H7 (cell line): ENCODE results near the gene SLC37A4. TPM values are rescaled to one million over a fixed set of nuclear protein-coding genes. Genes with fewer than 3 reads are reported as not detected.
"Not testable (repeated sequence)": the region's sequence is repeated elsewhere in the genome, so short reads cannot be mapped to it uniquely, and the experiment has no call there.

Source experiments
- DNase-seq: peaks from one replicate; pipeline ENCODE4 v3.0.0; 2012
- H3K27me3 ChIP-seq: 2 replicates; pipeline ENCODE4 v1.6.0; 2011; ENCODE audit warnings: mild to moderate bottlenecking, low read length; ENCODE audit not compliant: control insufficient read depth, insufficient read depth
- H3K36me3 ChIP-seq: replicated peaks from 2 replicates; pipeline ENCODE4 v1.5.1; 2011; ENCODE audit warnings: low read length; ENCODE audit not compliant: control insufficient read depth, insufficient read depth
- H3K4me3 ChIP-seq: 2 replicates; pipeline ENCODE4 v1.5.1; 2011; ENCODE audit warnings: low read depth, mild to moderate bottlenecking, control low read depth, low read length, moderate library complexity; ENCODE audit not compliant: insufficient read depth
- total RNA-seq: library from RNA; depleted of rRNA; stranded (reverse); fragments of >200 nt; shearing (Covaris generic); gene quantifications from 2 replicates; pipeline ENCODE4 v1.2.3, GENCODE V29; 2014; rRNA removed

Gene SLC37A4
- total RNA-seq, 1 experiment from 2014 or later = 54.5 TPM

- peaks cover 3% of the 10 kb centered on the region for H3K27me3 ChIP-seq
- H3K4me3 ChIP-seq = no peak overlapping the region
- DNase-seq = no peak
- H3K36me3 ChIP-seq = no peaks in the 10 kb centered on the region
Observed at GRCh38 chr11:118984825-118985224, 45.9 kb downstream of the SLC37A4 start.

DNA sequence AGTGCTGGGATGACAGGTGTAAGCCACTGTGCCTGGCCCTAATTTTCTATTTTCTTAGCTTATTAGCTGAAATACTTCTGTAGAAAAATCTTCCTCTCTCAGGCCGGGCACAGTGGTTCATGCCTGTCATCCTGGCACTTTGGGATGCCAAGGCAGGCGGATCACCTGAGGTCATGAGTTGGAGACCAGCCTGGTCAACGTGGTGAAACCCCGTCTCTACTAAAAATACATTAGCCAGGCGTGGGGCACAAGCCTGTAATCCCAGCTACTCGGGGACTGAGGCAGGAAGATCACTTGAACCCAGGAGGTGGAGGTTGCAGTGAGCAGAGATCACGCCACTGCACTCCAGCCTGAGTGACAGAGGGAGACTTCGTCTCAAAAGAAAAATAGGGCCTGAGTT is 46.3 kb downstream of the SLC37A4 start:
- not testable (repeated sequence) for H3K36me3 ChIP-seq, H3K27me3 ChIP-seq, H3K4me3 ChIP-seq, DNase-seq

- Histone ChIP-seq H3K27me3 (peaks cover 3% of the 10 kb centered on the region), H3K4me3 (peak overlapping the region; percentile 13; the same call in 1 of the 2 replicates), H3K36me3 (no peaks in the 10 kb centered on the region)
- peak; percentile 80 for DNase-seq
Observed at GRCh38 chr11:118980191-118980881, 50.3 kb downstream of the SLC37A4 start.

- Histone ChIP-seq H3K27me3 (peaks cover 3% of the 10 kb centered on the region), H3K4me3 (no peak overlapping the region), H3K36me3 (no peaks in the 10 kb centered on the region)
- peak; percentile 87 for DNase-seq
Observed at GRCh38 chr11:118979434-118979833, 51.2 kb downstream of the SLC37A4 start.

DNA sequence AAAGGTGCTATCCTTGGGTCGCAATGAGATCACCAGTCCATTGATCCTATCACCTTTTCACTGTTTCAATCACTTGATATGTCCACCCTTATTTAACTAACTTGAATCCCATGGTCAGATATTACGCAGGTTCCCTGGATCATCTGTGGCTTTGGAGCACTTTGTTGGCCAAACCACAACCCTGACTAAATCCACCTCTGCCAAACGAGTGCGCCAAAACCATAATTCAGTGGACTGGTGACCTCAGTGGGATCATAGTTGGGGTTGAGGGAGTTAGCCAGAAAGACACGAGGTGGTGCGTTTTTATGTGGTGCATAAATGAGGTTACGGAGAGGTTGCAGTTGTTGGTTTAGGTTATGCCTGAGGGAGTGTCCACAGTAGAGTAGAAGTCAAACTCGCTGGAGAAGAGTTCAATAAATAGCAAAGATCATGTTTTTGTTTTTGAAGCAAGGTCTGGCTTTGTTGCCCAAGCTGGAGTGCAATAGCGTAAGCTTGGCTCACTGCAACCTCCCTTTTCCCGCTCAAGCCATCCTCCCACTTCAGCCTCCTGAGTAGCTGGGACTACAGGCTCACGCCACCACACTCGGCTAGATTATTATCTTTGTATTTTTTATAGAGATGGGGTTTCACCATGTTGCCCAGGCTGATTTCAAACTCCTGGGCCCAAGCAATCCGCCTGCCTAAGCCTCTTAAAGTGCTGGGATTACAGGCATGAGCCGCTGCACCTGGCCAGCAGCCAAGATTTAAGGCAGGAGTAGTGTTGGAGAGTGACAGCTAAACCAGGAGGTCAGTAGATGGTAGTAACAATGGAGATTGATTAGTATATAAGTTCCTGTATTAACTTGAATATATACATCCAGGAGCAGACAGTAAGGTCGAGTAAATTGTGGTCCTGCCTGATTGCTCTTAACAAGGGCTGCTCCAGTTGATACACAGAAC is 54.6 kb downstream of the SLC37A4 start:
- no peak for DNase-seq
- Histone ChIP-seq H3K27me3 (peaks cover 3% of the 10 kb centered on the region), H3K4me3 (no peak overlapping the region), H3K36me3 (no peaks in the 10 kb centered on the region)

Other genes with a start within 250 kb of the SLC37A4 start
- 72.1 and 118 TPM in 2 replicates for gene DDX6, start 239.7 kb downstream of the SLC37A4 start, total RNA-seq
- gene CXCR5, start 147.0 kb downstream of the SLC37A4 start, total RNA-seq = 0.04 TPM in 1 of 2 replicates, not detected in the other
- gene BCL9L, start 105.0 kb downstream of the SLC37A4 start, total RNA-seq = 15.8 and 18.5 TPM in 2 replicates
- gene UPK2, start 74.6 kb downstream of the SLC37A4 start, total RNA-seq = 0.21 TPM in 1 of 2 replicates, not detected in the other
- gene FOXR1, start 59.1 kb downstream of the SLC37A4 start, total RNA-seq = not detected in 2 replicates
- 15.7 and 18.0 TPM in 2 replicates for gene CENATAC, start 32.7 kb downstream of the SLC37A4 start, total RNA-seq
- gene RPS25, start 12.5 kb downstream of the SLC37A4 start, total RNA-seq = 881 and 959 TPM in 2 replicates
- 78.3 and 98.2 TPM in 2 replicates for gene TRAPPC4, start 12.1 kb downstream of the SLC37A4 start, total RNA-seq
- 183 and 200 TPM in 2 replicates for gene HYOU1, start 26.3 kb upstream of the SLC37A4 start, total RNA-seq
- 17.5 and 21.9 TPM in 2 replicates for gene VPS11, start 36.9 kb upstream of the SLC37A4 start, total RNA-seq
- 12.2 and 14.3 TPM in 2 replicates for gene HMBS, start 54.0 kb upstream of the SLC37A4 start, total RNA-seq
- 30.7 and 44.3 TPM in 2 replicates for gene DPAGT1, start 71.0 kb upstream of the SLC37A4 start, total RNA-seq
- 4.8 and 7.0 TPM in 2 replicates for gene C2CD2L, start 76.5 kb upstream of the SLC37A4 start, total RNA-seq
- gene HINFP, start 90.7 kb upstream of the SLC37A4 start, total RNA-seq = 21.2 and 33.2 TPM in 2 replicates
- gene ABCG4, start 118.2 kb upstream of the SLC37A4 start, total RNA-seq = 0.31 and 0.37 TPM in 2 replicates
- 34.0 and 44.0 TPM in 2 replicates for gene NLRX1, start 137.8 kb upstream of the SLC37A4 start, total RNA-seq
- not detected in 2 replicates for gene NHERF4, start 154.6 kb upstream of the SLC37A4 start, total RNA-seq
- 16.1 and 23.6 TPM in 2 replicates for gene CBL, start 175.5 kb upstream of the SLC37A4 start, total RNA-seq